ENCODE measurements around the gene ZNF70. TPM values are rescaled to one million over a fixed set of nuclear protein-coding genes. Genes with fewer than 3 reads are reported as not detected.

ZNF70 gene
- total and polyA plus RNA-seq, 2 of the 13 experiments (the other 11 are each of a cell fraction or from before 2014, with no cell fraction given): 0.62 to 3.6 TPM

DNA sequence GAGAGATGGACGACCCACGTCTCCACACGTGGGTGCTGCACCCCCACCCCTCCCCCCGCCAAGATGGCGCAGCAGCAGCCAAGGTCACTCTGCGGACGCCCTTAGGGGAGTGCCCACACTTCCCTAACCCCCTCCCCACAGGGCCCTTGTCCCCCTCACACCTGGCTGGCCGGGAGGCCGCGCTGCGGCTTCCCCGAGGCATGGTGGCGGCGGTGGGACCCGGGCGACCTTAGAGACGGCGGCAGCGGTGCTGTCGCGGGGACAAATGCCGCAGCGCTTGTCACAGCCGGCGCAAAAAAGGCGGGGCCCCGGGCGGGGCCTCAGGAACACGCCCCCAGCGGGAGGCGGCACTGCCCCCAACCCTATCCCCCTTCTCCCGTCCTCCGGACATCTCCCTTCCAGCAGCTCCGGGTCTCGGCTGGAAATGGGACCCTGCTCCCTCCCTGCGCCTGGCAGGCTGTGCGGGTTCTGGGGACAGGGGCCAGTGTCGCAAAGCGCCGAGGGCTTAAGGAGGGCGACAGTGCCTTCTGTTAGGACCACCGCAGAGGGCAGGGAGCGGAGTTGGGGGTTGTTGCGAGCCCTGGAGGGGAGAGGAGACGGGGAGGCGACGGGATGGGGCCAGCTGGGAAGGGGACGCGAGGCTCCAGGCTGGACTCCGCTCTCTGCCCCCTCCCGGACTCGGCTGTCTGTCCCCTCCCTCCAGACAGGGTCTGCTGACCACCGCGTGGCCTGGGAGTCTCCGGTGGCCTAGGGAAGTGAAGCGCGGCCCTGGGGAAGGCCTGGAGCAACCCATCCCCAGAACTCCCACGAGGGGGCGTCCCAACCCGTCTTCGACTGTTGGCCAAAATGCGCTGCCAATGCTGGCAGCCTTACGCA is 17.0 kb upstream of the ZNF70 start, which contains the start of gene CHCHD10 (continued):
- TF ChIP-seq KLF15 (CRISPR knock-in tag; IDR thresholded peaks at IDR 0.05; ENCODE audit: borderline replicate concordance): no peak; the same call in 1 of the 2 replicates
- TF ChIP-seq RXRA (CRISPR knock-in tag; IDR thresholded peaks at IDR 0.05): peak; percentile 55; the same call in 1 of the 2 replicates
- TF ChIP-seq, protein P1, sequence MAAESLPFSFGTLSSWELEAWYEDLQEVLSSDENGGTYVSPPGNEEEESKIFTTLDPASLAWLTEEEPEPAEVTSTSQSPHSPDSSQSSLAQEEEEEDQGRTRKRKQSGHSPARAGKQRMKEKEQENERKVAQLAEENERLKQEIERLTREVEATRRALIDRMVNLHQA (CRISPR knock-in tag; IDR thresholded peaks at IDR 0.05): no peak
- peak; percentile 70 for TF ChIP-seq HNF4A (CRISPR knock-in tag; IDR thresholded peaks at IDR 0.05)
- peak; percentile 80 for TF ChIP-seq ZNF782 (CRISPR knock-in tag; IDR thresholded peaks at IDR 0.05; ENCODE audit: borderline replicate concordance)
- no peak for TF ChIP-seq HHEX (CRISPR knock-in tag; IDR thresholded peaks at IDR 0.05)
- TF ChIP-seq NR3C1 (CRISPR knock-in tag; IDR thresholded peaks at IDR 0.05): no peak
- TF ChIP-seq, protein P2, sequence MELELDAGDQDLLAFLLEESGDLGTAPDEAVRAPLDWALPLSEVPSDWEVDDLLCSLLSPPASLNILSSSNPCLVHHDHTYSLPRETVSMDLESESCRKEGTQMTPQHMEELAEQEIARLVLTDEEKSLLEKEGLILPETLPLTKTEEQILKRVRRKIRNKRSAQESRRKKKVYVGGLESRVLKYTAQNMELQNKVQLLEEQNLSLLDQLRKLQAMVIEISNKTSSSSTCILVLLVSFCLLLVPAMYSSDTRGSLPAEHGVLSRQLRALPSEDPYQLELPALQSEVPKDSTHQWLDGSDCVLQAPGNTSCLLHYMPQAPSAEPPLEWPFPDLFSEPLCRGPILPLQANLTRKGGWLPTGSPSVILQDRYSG (CRISPR knock-in tag; IDR thresholded peaks at IDR 0.05): no peak
- no peak for TF ChIP-seq ZNF850 (CRISPR knock-in tag; conservative IDR thresholded peaks at IDR 0.05)
- TF ChIP-seq PHF21A (CRISPR knock-in tag; IDR thresholded peaks at IDR 0.05): peak; percentile 85
- TF ChIP-seq, protein P3, sequence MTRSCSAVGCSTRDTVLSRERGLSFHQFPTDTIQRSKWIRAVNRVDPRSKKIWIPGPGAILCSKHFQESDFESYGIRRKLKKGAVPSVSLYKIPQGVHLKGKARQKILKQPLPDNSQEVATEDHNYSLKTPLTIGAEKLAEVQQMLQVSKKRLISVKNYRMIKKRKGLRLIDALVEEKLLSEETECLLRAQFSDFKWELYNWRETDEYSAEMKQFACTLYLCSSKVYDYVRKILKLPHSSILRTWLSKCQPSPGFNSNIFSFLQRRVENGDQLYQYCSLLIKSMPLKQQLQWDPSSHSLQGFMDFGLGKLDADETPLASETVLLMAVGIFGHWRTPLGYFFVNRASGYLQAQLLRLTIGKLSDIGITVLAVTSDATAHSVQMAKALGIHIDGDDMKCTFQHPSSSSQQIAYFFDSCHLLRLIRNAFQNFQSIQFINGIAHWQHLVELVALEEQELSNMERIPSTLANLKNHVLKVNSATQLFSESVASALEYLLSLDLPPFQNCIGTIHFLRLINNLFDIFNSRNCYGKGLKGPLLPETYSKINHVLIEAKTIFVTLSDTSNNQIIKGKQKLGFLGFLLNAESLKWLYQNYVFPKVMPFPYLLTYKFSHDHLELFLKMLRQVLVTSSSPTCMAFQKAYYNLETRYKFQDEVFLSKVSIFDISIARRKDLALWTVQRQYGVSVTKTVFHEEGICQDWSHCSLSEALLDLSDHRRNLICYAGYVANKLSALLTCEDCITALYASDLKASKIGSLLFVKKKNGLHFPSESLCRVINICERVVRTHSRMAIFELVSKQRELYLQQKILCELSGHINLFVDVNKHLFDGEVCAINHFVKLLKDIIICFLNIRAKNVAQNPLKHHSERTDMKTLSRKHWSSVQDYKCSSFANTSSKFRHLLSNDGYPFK (CRISPR knock-in tag; IDR thresholded peaks at IDR 0.05; ENCODE audit: borderline replicate concordance): peak; percentile 46; the same call in 1 of the 2 replicates
- no peak for TF ChIP-seq ATF7 (IDR thresholded peaks at IDR 0.05)
- no peak for TF ChIP-seq ATF7 (CRISPR knock-in tag; IDR thresholded peaks at IDR 0.05)
- peak; percentile 62; the same call in 1 of the 2 replicates for TF ChIP-seq GATAD2A (CRISPR knock-in tag; IDR thresholded peaks at IDR 0.05)
- TF ChIP-seq, protein P4, sequence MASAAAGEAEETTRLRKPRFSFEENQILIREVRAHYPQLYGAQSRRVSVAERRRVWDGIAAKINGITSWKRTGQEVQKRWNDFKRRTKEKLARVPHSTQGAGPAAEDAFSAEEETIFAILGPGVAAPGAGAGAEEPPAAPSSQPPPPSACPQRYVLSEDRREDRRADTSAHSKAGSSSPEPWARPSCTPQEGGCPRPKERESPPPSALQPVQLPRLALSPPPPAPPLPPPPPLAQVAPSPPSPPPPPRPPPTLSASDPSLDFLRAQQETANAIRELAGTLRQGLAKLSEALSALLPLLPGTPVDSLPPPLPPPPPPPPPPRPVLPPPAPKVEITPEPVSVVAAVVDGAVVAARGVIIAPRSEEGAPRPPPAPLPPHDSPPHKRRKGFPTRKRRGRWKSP (CRISPR knock-in tag; IDR thresholded peaks at IDR 0.05): peak; percentile 91
- no peak for TF ChIP-seq ZNF207 (IDR thresholded peaks at IDR 0.05; ENCODE audit: borderline replicate concordance)
- TF ChIP-seq ZNF326 (CRISPR knock-in tag; IDR thresholded peaks at IDR 0.05; ENCODE audit: borderline replicate concordance): no peak
- TF ChIP-seq, protein P5, sequence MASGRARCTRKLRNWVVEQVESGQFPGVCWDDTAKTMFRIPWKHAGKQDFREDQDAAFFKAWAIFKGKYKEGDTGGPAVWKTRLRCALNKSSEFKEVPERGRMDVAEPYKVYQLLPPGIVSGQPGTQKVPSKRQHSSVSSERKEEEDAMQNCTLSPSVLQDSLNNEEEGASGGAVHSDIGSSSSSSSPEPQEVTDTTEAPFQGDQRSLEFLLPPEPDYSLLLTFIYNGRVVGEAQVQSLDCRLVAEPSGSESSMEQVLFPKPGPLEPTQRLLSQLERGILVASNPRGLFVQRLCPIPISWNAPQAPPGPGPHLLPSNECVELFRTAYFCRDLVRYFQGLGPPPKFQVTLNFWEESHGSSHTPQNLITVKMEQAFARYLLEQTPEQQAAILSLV (CRISPR knock-in tag; IDR thresholded peaks at IDR 0.05; ENCODE audit: borderline replicate concordance): peak; percentile 86; the same call in 1 of the 2 replicates
- TF ChIP-seq ZNF24 (IDR thresholded peaks at IDR 0.05): no peak
- TF ChIP-seq, protein P6, sequence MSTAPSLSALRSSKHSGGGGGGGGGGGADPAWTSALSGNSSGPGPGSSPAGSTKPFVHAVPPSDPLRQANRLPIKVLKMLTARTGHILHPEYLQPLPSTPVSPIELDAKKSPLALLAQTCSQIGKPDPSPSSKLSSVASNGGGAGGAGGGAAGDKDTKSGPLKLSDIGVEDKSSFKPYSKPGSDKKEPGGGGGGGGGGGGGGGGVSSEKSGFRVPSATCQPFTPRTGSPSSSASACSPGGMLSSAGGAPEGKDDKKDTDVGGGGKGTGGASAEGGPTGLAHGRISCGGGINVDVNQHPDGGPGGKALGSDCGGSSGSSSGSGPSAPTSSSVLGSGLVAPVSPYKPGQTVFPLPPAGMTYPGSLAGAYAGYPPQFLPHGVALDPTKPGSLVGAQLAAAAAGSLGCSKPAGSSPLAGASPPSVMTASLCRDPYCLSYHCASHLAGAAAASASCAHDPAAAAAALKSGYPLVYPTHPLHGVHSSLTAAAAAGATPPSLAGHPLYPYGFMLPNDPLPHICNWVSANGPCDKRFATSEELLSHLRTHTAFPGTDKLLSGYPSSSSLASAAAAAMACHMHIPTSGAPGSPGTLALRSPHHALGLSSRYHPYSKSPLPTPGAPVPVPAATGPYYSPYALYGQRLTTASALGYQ (CRISPR knock-in tag; IDR thresholded peaks at IDR 0.05): peak; percentile 33; the same call in 1 of the 2 replicates
- TF ChIP-seq, protein P7, sequence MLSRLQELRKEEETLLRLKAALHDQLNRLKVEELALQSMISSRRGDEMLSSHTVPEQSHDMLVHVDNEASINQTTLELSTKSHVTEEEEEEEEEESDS (CRISPR knock-in tag; IDR thresholded peaks at IDR 0.05; ENCODE audit: borderline replicate concordance): 0 out of 2 replicates have a peak, but pooled peaks have one; percentile 58
